Ovary (tissue), 3 donors: ENCODE data around the gene ZNF354C.

Experiments used
- EP300 ChIP-seq: sonication (generic); formaldehyde crosslinking; IDR thresholded peaks from one replicate; pipeline ENCODE4 v1.6.1; 2017; ENCODE audit warnings: antibody characterized with exemption
- POLR2A ChIP-seq: fragments of 450-650 bp; IDR thresholded peaks from one replicate; pipeline ENCODE4 v1.6.1; 2017; ENCODE audit warnings: antibody characterized with exemption, mild to moderate bottlenecking, moderate library complexity
- TF ChIP-seq, protein P1 (sequence below), 3 donors: fragments of 450-650 bp in 2 of 3; fragments of 200-600 bp in 1 of 3; IDR thresholded peaks; one replicate each; pipeline versions ENCODE4 v1.5.1 to v1.8.0; 2016 to 2022; ENCODE audit warnings: antibody characterized with exemption in 3 of 3, mild to moderate bottlenecking in 1 of 3
- donor health status: DM: no; HTN: no; CAD: no.

DNA sequence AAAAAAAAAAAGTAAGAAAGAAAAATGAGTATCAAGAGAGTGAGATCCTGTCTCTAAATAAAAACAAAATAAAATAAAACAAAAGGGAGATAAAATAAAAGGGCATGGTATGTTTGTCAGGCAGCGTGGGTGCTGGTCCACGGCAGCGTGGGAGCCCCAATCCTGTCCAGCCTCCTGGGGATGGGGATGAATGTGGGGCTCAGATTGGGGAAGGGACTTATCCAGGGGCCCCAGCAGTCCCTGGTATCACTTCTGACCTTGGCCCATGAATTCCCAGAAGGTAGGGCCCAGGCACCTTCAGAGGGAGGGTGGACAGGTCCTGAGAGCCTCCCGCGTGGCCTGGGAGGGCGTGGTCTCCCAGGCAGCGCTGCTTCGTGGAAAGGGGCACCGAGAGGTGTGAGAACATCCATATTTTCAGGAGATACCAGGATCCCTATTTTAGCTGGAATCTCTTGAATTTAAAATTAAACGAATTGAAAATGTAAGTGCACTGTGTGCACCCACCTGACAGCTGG is 71.2 kb downstream of the ZNF354C start:
- TF ChIP-seq POLR2A = no peak
- TF ChIP-seq, protein P1, sequence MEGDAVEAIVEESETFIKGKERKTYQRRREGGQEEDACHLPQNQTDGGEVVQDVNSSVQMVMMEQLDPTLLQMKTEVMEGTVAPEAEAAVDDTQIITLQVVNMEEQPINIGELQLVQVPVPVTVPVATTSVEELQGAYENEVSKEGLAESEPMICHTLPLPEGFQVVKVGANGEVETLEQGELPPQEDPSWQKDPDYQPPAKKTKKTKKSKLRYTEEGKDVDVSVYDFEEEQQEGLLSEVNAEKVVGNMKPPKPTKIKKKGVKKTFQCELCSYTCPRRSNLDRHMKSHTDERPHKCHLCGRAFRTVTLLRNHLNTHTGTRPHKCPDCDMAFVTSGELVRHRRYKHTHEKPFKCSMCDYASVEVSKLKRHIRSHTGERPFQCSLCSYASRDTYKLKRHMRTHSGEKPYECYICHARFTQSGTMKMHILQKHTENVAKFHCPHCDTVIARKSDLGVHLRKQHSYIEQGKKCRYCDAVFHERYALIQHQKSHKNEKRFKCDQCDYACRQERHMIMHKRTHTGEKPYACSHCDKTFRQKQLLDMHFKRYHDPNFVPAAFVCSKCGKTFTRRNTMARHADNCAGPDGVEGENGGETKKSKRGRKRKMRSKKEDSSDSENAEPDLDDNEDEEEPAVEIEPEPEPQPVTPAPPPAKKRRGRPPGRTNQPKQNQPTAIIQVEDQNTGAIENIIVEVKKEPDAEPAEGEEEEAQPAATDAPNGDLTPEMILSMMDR (IDR thresholded peaks at IDR 0.05) = no peak
- no peak for TF ChIP-seq EP300
